ENCODE data around the gene VAV2.

VAV2 gene

GRCh38 chr9:133742849-133743444 is 249.2 kb downstream of the VAV2 start:
- DNase-seq (ENCODE audit: low read depth in 2 of 2) = peak; percentile 70 to 72

GRCh38 chr9:133742251-133742650 is 249.9 kb downstream of the VAV2 start:
- DNase-seq (ENCODE audit: low read depth in 2 of 2) = no peak

- DNase-seq (ENCODE audit: low read depth in 2 of 2) = no peak
These were observed 250.4 kb downstream of the VAV2 start for GRCh38 chr9:133741716-133742115.

- DNase-seq (ENCODE audit: low read depth in 2 of 2) = no peak
These were observed 251.2 kb downstream of the VAV2 start for GRCh38 chr9:133740911-133741310.

GRCh38 chr9:133739408-133740280 is 252.5 kb downstream of the VAV2 start:
- DNase-seq (ENCODE audit: low read depth in 2 of 2) = no peak

- DNase-seq (ENCODE audit: low read depth in 2 of 2) = no peak
These were observed 253.4 kb downstream of the VAV2 start for GRCh38 chr9:133738640-133739225.

GRCh38 chr9:133737774-133738639 is 254.1 kb downstream of the VAV2 start, which contains the start of gene SARDH:
Gene SARDH (minus strand): TSS chr9:133738352. CDS start chr9:133734173, 4,179 bp downstream.
- DNase-seq (ENCODE audit: low read depth in 2 of 2) = peak; percentile 13 to 22

GRCh38 chr9:133737071-133737773 is 254.9 kb downstream of the VAV2 start:
- DNase-seq (ENCODE audit: low read depth in 2 of 2) = no peak

- DNase-seq (ENCODE audit: low read depth in 2 of 2) = no peak
These were observed 256.2 kb downstream of the VAV2 start for GRCh38 chr9:133735931-133736330.

GRCh38 chr9:133735415-133735775 is 256.7 kb downstream of the VAV2 start:
- DNase-seq (ENCODE audit: low read depth in 2 of 2) = no peak

GRCh38 chr9:133734590-133735414 is 257.3 kb downstream of the VAV2 start:
- no peak for DNase-seq (ENCODE audit: low read depth in 2 of 2)

GRCh38 chr9:133733796-133734533 is 258.2 kb downstream of the VAV2 start:
- no peak for DNase-seq (ENCODE audit: low read depth in 2 of 2)

GRCh38 chr9:133733421-133733795 is 258.7 kb downstream of the VAV2 start:
- no peak for DNase-seq (ENCODE audit: low read depth in 2 of 2)

- no peak for DNase-seq (ENCODE audit: low read depth in 2 of 2)
These were observed 259.3 kb downstream of the VAV2 start for GRCh38 chr9:133732639-133733408.

GRCh38 chr9:133731876-133732638 is 260.1 kb downstream of the VAV2 start:
- no peak for DNase-seq (ENCODE audit: low read depth in 2 of 2)

GRCh38 chr9:133730994-133731715 is 261.0 kb downstream of the VAV2 start:
- DNase-seq (ENCODE audit: low read depth in 2 of 2) = no peak

GRCh38 chr9:133729617-133730281 is 262.4 kb downstream of the VAV2 start:
- DNase-seq (ENCODE audit: low read depth in 2 of 2) = no peak
